ENCODE measurements around the gene CORO1A.
"Not testable (repeated sequence)": the region's sequence is repeated elsewhere in the genome, so short reads cannot be mapped to it uniquely, and the experiment has no call there.

GRCh38 chr16:30205541-30206236 lies 22.3 kb downstream of the CORO1A start:
- not testable (repeated sequence) for TF ChIP-seq CTCF (IDR thresholded peaks at IDR 0.05); SIN3A (IDR thresholded peaks at IDR 0.05; ENCODE audit: borderline replicate concordance, insufficient read depth, low read depth, low read length); POLR2AphosphoS5 (IDR thresholded peaks at IDR 0.05; ENCODE audit: low read depth, low read length)
